ENCODE measurements around the gene NFKBIE.
A peak's percentile ranks its signal among the peaks of the same experiment; 100 is the strongest.

NFKBIE gene

GRCh38 chr6:44297063-44298038 lies 32.0 kb upstream of the NFKBIE start:
- peak; percentile 26 for DNase-seq (ENCODE audit: low spot score)

- no peak for DNase-seq (ENCODE audit: low spot score)
These were observed 29.8 kb upstream of the NFKBIE start for GRCh38 chr6:44294832-44295791.

DNA sequence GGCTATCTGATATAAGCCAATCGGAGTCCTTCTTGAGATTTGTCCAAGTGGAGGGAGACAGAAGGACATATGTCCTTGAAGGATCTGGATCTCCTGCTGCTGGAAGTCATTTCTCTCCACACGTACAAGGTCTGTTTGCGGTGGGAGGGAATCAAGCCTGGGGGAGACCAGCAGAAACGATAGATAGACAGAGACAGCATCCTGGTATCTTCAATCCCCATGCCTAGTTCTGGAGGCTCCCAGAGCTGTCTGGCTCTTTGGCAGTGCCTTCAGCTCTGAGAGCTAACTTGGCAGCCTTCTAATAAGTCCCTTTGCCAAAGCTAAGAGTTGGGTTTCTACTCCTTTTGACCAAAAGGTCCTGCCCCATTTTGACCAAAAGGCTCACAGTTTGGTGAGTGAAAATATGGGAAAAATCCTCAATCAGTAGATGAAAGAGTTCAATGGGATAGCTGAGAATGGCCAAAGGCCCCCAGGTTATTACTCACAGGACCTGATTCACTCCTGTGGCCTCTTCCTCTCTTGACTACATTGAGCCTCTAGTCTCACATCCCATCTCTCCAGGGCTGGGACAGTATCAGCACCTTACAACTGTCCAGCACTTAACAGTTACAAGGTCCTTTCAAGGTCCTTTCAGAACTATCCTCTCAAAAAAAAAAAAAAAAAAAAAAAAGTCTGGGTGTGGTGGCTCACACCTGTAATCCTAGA lies 27.5 kb upstream of the NFKBIE start:
- no peak for DNase-seq (ENCODE audit: low spot score)

DNA sequence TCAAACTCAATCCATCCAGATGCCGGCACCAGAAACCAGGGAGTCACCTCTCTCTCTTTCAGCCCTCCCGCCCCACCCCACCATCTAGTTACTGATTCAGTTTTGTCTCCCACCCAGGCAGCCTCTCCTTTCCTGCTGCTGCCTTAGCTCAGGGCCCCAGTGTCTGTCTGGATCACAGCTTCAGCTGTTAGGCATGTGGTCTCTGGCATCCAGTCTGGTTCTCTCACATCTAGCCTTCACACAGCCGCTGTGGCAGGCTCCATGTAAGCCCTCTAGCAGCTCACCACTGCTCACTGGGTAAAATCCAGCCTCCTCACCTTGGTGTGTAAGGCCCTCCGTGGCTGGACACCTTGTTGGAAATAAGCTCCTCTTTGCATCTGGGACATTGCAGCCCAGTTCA lies 26.5 kb upstream of the NFKBIE start:
- no peak for DNase-seq (ENCODE audit: low spot score)

DNA sequence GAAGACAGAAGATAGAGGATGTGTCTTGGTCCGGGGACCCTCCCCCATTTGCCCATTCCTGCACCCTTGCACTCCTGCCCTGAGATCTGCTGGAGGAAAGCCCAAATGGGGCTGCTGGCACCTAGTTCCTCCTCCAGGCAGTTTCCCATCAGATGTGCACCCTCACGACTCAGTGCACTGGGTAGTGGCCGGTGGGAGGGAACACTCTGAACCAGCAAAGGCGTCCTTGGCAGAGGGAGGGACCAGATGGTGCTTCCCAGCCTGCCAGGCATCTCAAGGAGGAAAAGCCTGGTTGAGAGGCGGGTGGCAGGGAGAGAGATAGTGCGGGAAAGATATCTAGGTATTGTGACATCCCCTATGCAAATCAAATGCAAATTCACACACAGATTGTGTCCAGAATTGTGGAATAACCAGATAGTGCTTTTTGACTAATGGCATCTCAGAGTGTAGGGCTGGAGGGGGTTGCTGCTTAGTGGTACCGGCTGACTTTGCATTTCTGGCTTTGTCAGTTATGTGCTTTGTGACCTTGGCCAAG lies 24.4 kb upstream of the NFKBIE start:
- DNase-seq (ENCODE audit: low spot score) = no peak

DNA sequence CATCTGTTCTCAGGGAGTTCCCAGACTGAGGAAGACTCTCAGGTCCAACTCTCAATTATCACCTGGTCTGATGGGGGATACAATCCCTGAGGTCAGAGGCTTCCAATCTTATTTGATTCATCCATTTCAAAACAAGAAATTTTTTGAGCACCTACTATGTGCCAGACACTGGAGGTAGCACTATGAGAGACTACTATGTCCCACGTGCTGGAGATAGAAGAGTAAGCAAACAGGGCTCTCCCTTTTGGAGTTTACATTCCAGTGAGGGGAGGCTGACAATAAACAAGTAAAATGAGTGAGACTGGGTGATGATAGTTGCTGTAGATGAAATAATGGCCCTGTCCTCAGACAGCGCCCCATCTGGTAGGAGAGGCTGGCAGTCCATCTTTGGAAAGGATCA lies 21.4 kb upstream of the NFKBIE start:
- no peak for DNase-seq (ENCODE audit: low spot score)

DNA sequence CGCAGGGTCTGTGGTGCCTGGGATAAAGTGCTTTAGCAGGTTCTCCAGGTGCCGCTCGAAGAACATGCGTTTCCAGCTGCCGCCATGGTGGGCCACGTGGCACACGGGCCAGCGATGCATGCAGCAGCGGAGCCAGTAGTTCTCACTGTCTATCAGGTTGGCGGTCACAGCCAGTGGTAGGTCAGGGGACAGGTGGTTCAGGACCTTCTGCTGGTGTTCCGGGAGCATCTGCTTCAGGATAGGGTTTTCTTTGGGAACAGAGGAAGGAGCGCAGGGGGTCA lies 20.9 kb upstream of the NFKBIE start:
- DNase-seq (ENCODE audit: low spot score) = no peak

- no peak for DNase-seq (ENCODE audit: low spot score)
These were observed 20.4 kb upstream of the NFKBIE start for GRCh38 chr6:44285552-44286284.

GRCh38 chr6:44284867-44285266 lies 19.5 kb upstream of the NFKBIE start:
- no peak for DNase-seq (ENCODE audit: low spot score)

- no peak for DNase-seq (ENCODE audit: low spot score)
These were observed 18.8 kb upstream of the NFKBIE start for GRCh38 chr6:44284121-44284520.

GRCh38 chr6:44278774-44279697 lies 13.7 kb upstream of the NFKBIE start:
- DNase-seq (ENCODE audit: low spot score) = no peak

- no peak for DNase-seq (ENCODE audit: low spot score)
These were observed 13.0 kb upstream of the NFKBIE start for GRCh38 chr6:44278315-44278714.

DNA sequence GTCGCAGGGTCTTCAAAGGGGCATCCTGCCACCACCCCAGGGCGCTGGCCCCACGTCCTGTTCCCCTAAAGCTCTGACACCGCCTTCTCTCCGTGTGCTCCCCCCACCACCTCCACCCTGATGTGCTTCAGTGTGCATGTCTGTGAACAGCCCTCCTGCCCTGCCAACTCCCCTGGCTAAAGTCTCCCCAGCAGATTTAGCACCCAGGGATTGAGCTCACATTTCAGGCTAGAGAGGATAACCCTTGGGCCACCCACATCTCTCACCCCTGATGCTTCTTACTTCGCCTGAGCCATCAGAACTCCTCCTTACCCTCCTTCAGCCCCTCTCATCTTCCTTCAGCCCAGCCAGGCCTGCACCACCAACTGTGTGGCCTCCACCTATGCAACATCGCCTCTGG lies 12.4 kb upstream of the NFKBIE start:
- no peak for DNase-seq (ENCODE audit: low spot score)

DNA sequence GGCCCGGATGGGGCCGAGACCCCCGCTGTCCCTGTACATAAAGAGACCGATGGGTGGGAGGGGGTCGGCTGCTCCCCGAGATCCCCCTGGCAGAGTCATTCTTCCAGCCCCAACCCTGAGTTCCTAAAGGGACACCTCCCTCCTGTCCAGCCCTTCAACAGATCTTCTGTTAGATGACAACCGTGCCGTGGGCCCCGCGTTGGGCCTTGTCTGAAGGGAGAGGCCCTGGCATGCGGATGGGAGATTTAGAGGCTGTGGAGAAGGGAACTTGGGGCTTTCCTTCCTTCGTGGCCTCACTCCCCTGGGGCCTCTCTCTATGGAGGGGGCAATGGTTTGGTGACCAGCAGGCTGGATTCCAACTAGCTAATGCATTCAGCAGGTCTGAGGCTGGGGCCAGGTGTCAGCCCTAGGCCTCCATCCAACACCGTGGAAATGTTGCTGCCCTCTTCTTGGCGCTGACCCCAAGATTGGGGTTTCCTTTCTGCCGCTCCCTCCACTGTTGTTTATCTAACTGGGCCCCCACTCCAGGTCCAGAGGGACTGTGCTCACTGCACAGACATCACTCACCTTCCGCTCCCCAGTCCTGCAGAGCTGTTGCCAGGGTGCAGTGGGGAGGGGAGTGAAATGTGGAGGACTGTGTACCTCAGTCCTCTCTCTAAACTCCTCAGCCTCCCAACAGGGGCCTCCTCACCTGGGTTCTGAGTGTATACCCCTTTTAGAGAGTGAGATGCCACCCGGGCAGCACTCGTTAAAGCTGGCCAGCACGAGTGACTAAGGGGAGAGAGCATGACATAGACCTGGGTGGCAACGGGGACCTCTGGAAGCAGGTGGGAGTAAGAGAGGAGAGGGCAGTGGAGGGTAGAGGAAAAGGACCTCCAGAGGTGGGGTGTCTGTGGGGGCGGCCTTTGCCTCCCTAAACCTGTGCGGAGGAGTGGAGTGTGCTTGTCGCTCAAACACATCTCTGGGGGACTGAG lies 11.6 kb upstream of the NFKBIE start:
- no peak for DNase-seq (ENCODE audit: low spot score)

GRCh38 chr6:44275749-44276648 lies 10.6 kb upstream of the NFKBIE start:
- DNase-seq (ENCODE audit: low spot score) = no peak

- DNase-seq (ENCODE audit: low spot score) = no peak
These were observed 10.0 kb upstream of the NFKBIE start for GRCh38 chr6:44275271-44275748.

DNA sequence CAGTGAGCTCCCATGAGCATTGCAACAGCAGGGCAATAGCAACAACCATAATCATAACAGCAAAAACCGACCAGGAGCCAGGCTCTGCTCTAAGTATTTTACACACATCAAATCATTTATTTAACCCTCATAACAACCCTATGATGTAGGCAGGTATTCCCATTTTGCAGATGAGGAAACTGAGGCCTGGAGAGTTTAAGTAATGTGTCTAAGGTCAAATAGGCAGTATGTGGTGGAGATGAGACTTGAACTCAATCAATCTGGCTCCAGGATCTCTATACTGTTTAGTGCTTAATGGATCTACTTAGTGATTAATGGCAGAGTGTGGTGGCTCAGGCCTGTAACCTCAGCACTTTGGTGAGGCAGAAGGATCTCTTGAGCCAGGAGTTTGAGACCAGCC lies 8.3 kb upstream of the NFKBIE start:
- no peak for DNase-seq (ENCODE audit: low spot score)
